ENCODE measurements around the gene CLIC4.
A peak's percentile ranks its signal among the peaks of the same experiment; 100 is the strongest.
"Not testable (repeated sequence)": the region's sequence is repeated elsewhere in the genome, so short reads cannot be mapped to it uniquely, and the experiment has no call there.

The CLIC4 gene

GRCh38 chr1:24745711-24746413 lies 615 bp downstream of the CLIC4 start:
- peak; percentile 68 for DNase-seq (ENCODE audit: low spot score)

GRCh38 chr1:24748191-24749121 lies 3.2 kb downstream of the CLIC4 start:
- DNase-seq (ENCODE audit: low spot score): peak; percentile 80

DNA sequence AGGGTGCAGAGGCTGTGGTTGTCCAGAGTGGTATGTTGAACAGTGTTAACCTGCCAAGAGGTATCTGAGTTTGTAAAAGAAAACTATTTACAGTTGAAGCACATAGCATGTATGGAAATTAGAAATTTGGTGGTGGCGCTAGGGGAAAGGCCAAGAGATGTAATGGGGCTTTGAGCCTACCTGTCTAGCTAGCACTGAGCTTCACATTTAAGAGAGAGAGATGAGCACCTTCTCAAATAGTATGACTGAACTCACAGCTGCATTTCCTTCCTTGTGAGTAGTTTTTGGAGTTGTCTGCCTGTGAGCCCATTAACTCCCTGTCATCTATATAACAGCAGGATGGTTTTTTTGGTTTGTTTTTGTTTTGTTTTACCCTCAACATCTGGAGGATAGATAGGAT lies 4.0 kb downstream of the CLIC4 start:
- no peak for DNase-seq (ENCODE audit: low spot score)

DNA sequence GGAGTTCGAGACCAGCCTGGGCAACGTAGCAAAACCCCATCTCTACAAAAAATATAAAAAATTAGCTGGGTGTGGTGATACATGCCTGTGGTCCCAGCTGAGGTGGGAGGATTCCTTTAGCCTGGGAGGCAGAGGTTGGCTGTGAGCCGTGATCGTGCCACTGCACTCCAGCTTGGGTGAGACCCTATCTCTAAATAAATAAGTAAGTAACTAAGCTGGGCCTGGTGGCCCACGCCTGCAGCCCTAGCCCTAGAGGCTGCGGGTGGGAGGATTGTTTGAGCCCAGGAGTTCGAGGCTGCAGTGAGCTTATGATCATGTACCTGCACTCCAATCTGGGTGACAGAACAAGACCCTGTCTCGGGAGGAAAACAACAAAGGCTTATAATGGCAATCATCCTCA lies 4.6 kb downstream of the CLIC4 start:
- DNase-seq (ENCODE audit: low spot score): no peak

- DNase-seq (ENCODE audit: low spot score): no peak
Measured at GRCh38 chr1:24751833-24752232, 6.6 kb downstream of the CLIC4 start.

DNA sequence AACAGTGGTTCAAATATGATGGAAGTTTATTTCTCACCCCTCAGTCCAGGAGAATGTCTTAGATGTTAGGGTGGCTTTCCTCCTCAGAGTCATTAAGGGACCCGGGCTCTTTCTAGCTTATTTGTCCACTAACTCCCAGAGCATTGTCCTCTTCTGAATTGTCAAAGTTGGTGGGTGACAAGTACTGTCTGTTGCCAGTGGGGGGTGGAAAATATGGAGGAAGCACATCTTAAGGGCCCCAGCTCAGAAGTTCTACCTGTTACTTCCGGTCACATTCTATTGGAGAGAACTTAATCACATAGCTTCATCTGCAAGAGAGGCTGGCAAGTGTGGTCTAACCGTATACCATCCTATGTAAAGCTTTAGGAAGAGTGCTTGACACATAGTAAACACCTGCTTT lies 7.1 kb downstream of the CLIC4 start:
- DNase-seq (ENCODE audit: low spot score): no peak

- peak; percentile 72 for DNase-seq (ENCODE audit: low spot score)
Measured at GRCh38 chr1:24754229-24754628, 9.0 kb downstream of the CLIC4 start.

DNA sequence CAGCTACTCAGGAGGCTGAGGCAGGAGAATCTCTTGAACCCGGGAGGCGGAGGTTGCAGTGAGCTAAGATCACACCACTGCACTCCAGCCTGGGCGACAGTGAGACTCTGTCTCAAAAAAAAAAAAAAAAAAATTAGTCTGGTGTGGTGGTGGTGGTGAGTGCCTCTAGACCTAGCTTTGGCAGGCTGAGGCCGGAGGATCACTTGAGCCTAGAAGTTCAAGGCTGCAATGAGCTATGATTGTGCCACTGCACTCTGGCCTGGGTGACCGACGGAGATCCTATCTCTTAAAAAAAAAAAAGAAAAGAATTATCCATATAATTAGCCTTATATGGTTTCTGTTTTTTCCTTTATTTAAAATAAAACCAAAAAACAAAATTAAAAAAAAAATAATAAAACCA lies 10.1 kb downstream of the CLIC4 start:
- DNase-seq (ENCODE audit: low spot score): not testable (repeated sequence)

DNA sequence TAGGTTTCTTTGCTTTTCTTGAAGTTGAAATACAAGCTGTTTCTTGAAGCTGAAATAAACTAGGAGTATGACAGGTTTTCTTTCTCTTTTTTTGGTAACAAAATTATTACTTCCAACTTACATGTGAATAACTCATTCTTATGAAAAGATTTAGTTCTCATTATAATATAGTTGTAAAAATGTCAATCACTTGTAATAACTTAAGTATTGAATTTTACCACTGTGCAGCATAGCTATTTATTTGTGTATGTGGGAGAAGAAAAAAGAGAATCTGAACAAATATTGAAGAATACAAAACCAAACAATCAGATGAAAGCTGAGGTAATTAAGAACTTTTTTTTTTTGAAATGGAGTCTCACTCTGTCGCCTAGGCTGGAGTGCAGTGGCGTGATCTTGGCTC lies 11.1 kb downstream of the CLIC4 start:
- DNase-seq (ENCODE audit: low spot score): no peak

DNA sequence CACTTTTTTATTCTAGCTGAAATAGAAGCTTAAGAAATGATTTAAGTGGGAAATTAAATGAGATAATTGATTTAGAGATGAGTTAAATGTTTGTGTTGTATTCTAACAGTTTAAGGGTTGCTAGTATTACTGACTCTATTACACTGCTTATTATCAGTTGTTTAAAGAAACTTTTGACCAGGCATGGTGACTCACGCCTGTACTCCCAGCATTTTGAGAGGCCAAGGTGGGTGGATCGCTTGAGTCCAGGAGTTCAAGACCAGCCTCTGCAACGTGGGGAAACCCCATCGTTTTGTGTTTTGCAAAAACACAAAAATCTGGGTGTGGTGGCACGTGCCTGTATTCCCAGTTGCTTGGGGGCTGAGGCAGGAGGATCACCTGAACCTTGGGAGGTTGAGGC lies 14.2 kb downstream of the CLIC4 start:
- DNase-seq (ENCODE audit: low spot score): no peak

DNA sequence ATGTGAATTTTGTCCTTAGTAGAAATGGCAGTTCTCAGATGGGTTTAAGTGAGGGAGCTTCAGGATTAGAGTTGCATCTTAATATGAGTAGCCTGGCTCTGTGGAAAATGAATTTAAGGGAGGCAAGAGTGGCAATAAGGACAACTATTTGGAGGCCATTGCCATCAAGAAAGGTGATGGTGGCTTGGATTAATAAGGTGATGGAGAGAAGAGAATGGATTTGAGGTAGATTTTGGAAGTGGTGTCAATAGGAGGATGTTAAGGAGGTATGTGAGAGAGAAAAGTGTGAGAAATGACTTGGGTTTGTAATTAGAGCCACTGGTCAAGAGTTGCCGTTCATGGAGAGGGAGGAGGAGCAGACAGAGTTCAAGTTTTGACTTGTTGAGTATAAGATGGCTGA lies 16.3 kb downstream of the CLIC4 start:
- no peak for DNase-seq (ENCODE audit: low spot score)

DNA sequence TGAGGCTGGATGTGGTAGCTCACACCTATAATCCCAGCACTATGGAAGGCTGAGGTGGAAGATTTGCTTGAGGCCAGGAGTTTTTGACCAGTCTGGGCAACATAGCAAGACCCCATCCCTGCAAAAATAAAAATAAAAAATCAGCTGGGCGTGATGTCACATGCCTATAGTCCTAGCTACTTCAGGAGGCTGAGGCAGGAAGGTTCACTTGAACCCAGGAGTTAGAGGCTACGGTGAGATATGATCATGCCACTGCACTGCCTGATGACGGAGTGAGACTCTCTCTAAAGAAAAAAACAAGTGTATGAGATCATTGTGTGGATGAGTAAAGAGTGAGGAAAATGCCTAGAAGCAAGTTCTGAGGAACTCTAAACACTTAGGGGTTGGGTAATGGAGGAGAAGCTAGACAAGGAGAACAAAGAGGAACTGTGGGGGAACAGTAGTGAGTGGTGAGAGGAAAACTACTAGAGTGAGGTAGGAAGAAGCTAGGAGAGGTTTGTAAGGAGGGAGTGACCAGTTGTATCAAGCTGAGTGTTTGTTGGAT lies 17.0 kb downstream of the CLIC4 start:
- peak; percentile 40 for DNase-seq (ENCODE audit: low spot score)

- DNase-seq (ENCODE audit: low spot score): no peak
Measured at GRCh38 chr1:24763671-24764070, 18.4 kb downstream of the CLIC4 start.

DNA sequence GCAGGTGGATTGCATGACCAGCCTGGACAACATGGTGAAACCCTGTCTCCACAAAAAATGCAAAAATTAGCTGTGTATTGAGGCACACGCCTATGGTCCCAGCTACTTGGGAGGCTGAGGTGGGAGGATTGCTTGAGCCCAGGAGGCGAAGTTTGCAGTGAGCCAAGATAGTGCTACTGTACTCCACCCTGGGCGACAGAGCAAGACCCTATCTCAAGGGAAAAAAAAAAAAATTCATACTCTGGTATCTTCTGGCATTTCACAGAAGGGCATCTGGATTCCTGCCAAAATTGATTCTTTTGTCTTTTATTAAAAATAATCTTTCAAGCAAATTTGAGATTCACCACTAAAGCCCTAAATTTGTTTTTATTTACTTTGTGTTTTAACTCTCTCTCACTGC lies 19.2 kb downstream of the CLIC4 start:
- DNase-seq (ENCODE audit: low spot score): no peak

DNA sequence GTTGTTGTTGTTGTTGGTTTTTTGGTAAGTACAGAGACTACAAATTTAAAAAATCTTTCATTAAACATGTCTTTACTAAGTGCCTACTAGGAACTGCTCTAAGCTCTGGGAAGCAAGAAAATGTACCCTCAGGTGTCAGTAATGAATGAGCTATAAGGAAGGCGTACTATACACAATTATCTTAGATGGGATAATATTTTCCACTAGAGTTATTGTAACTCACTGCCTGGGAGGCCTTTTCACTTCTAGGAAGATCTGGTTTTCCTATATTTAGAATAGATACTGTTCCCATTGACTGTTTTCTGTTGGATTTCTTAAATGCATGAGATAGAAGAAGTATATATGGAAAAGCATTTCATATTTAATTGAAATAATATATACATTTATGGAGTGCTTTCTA lies 19.6 kb downstream of the CLIC4 start:
- no peak for DNase-seq (ENCODE audit: low spot score)

DNA sequence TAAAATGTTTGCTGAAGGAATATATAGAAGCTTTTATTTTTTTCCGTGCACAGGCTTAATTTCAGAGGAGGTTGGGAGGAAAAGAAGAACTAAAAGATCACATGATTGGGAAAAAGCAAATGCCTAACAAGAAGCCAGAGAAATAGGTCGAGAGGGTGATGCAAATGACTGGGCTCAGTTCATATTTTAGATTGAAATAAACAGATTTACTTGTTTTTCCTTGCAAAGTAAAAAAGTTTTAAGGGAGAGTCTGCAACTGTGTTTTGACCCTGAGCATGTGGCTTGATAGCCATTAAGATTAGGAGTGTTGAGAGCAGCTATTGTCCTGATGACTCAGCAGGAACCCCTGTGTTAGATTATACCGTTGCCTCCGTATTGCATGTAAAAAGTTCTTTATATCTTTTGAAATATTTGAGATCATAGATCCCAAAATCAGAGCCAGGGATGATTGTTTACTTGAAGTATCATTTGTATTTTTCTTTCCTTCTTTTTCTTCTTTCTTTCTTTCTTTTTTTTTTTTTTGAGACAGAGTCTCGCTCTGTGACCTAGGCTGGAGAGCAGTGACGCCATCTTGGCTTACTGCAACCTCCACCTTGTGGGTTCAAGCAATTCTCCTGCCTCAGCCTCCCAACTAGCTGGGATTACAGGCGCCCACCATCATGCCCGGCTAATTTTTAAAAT lies 20.2 kb downstream of the CLIC4 start:
- DNase-seq (ENCODE audit: low spot score): no peak

- no peak for DNase-seq (ENCODE audit: low spot score)
Measured at GRCh38 chr1:24767351-24767750, 22.1 kb downstream of the CLIC4 start.

DNA sequence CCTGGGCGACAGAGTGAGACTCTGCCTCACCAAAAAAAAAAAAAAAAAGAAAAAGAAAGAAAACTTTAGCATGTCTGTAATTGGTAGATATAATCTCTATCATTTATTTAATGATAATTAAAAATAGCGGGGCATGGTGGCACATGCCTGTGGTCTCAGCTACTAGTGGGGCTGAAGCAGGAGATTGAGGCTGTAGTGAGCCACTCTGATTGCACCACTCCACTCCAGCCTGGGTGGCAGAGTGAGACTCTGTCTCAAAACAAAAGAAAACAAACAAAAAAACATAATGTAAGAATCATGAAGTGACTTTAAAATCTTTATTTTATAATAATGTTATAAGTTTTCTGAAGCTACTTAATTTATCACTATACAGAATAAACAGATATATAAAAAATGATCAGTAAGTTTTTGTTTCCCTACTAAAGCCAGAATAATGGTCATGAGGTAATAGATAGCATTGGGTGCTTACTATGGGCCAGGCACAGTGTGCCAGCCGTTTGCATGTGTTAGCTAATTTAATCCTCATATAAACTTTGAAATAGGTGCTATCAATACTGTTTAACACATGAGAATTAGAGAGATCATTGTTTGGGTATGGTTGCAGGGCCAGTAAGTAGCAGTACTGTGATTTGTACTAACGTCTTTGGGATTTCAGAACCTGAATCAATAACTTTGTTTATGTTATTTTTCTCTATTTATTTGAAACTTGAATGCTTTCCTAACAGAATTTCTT lies 23.8 kb downstream of the CLIC4 start:
- no peak for DNase-seq (ENCODE audit: low spot score)

DNA sequence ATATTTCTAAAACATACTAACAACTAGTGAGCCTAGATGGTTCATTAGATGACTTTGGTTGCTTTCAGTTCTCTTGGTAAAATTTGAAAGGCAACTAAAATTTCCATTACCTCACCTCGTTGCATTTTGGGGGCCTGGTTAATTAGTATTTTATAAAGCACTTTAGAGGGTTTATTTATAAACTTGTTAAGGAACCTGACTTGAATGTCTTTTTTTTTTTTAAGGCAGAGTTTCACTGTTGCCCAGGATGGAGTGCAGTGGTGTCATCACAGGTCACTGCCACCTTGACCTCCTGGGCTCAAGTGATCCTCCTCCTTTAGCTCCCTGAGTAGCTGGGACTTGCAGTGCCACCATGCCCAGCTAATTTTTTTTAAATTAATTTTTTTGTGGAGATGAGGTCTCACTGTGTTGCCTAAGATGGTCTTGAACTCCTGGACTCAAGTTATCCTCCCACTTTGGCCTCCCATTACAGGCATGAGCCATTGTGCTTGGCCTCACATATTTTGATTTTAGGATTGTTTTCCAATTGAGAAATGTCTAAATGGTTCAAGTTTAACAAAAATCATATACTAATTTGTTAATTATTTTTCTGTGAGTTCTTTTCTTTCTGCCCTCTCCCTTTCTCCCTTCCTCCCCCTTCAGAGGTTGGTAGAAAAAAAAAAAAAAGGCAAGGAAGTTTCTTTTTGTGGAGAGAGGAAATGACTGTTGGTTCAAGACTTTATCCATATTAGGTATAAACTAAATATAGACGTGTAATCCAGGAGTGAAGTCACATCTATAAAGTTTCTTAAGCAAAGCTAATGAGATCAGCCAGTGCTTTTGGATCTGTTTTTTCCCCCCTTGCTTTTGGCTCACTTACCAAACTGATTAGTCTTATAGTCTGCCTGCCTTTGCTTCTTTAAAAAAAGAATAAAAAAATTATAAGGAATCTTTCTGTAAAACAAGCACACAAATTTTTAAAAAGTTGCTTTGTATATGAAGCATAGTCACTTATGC lies 24.7 kb downstream of the CLIC4 start:
- peak; percentile 91 for DNase-seq (ENCODE audit: low spot score)

GRCh38 chr1:24770881-24771280 lies 25.6 kb downstream of the CLIC4 start:
- DNase-seq (ENCODE audit: low spot score): no peak

- no peak for DNase-seq (ENCODE audit: low spot score)
Measured at GRCh38 chr1:24771574-24771973, 26.3 kb downstream of the CLIC4 start.

Data from kidney tubule cell (primary cell).